Measurements from ENCODE around the gene KCNJ6. TPM values are rescaled to one million over a fixed set of nuclear protein-coding genes. Genes with fewer than 3 reads are reported as not detected.

Gene KCNJ6
- total and polyA plus RNA-seq, 2 donors from 2014 or later: 0.06 TPM; not detected in 1

GRCh38 chr21:37561941-37562919 is 354.0 kb downstream of the KCNJ6 start:
- H3K9me3 ChIP-seq (ENCODE audit: control insufficient read depth in 2 of 3, insufficient read depth in 1 of 3, low read length in 3 of 3): no peaks in the 10 kb centered on the region
- peaks cover 0 to 13% (median 0%) of the 10 kb centered on the region in 3 donors for H3K4me1 ChIP-seq (ENCODE audit: control insufficient read depth in 2 of 3, insufficient read depth in 2 of 3, low read depth in 1 of 3, low read length in 3 of 3)
- no peak for TF ChIP-seq CTCF (IDR thresholded peaks at IDR 0.05; ENCODE audit: borderline replicate concordance, extremely low read depth, insufficient read depth)
- H3K27me3 ChIP-seq (ENCODE audit: control insufficient read depth, insufficient read depth, low read length): no peaks in the 10 kb centered on the region
- H3K9ac ChIP-seq (ENCODE audit: low read length in 3 of 3): no peak overlapping the region
- no peak for DNase-seq
- no peaks in the 10 kb centered on the region for H3K36me3 ChIP-seq (ENCODE audit: control insufficient read depth in 2 of 3, insufficient read depth in 3 of 3, low read length in 3 of 3)
- H3K27ac ChIP-seq (ENCODE audit: low read depth in 2 of 2, low read length in 2 of 2): no peak overlapping the region
- no peak for FAIRE-seq
- intact Hi-C loops (cut with DNase I): no loop called here
- no peak overlapping the region for H3K4me3 ChIP-seq (ENCODE audit: low read length in 3 of 3)

- TF ChIP-seq CTCF (IDR thresholded peaks at IDR 0.05; ENCODE audit: borderline replicate concordance, extremely low read depth, insufficient read depth): no peak
- peaks cover 0 to 15% (median 0%) of the 10 kb centered on the region in 3 donors for H3K4me1 ChIP-seq (ENCODE audit: control insufficient read depth in 2 of 3, insufficient read depth in 2 of 3, low read depth in 1 of 3, low read length in 3 of 3)
- H3K4me3 ChIP-seq (ENCODE audit: low read length in 3 of 3): no peak overlapping the region
- H3K36me3 ChIP-seq (ENCODE audit: control insufficient read depth in 2 of 3, insufficient read depth in 3 of 3, low read length in 3 of 3): no peaks in the 10 kb centered on the region
- H3K9ac ChIP-seq (ENCODE audit: low read length in 3 of 3): no peak overlapping the region
- intact Hi-C loops (cut with DNase I): no loop called here
- FAIRE-seq: no peak
- no peaks in the 10 kb centered on the region for H3K9me3 ChIP-seq (ENCODE audit: control insufficient read depth in 2 of 3, insufficient read depth in 1 of 3, low read length in 3 of 3)
- no peaks in the 10 kb centered on the region for H3K27me3 ChIP-seq (ENCODE audit: control insufficient read depth, insufficient read depth, low read length)
- DNase-seq: no peak
- no peak overlapping the region for H3K27ac ChIP-seq (ENCODE audit: low read depth in 2 of 2, low read length in 2 of 2)
These were observed 354.8 kb downstream of the KCNJ6 start for GRCh38 chr21:37561506-37561905.

GRCh38 chr21:37560385-37560784 is 355.9 kb downstream of the KCNJ6 start:
- Histone ChIP-seq H3K27me3 (ENCODE audit: control insufficient read depth, insufficient read depth, low read length) (no peaks in the 10 kb centered on the region), H3K27ac (ENCODE audit: low read depth in 2 of 2, low read length in 2 of 2) (no peak overlapping the region), H3K36me3 (ENCODE audit: control insufficient read depth in 2 of 3, insufficient read depth in 3 of 3, low read length in 3 of 3) (no peaks in the 10 kb centered on the region), H3K9me3 (ENCODE audit: control insufficient read depth in 2 of 3, insufficient read depth in 1 of 3, low read length in 3 of 3) (no peaks in the 10 kb centered on the region), H3K4me1 (ENCODE audit: control insufficient read depth in 2 of 3, insufficient read depth in 2 of 3, low read depth in 1 of 3, low read length in 3 of 3) (peaks cover 0 to 15% (median 0%) of the 10 kb centered on the region in 3 donors), H3K4me3 (ENCODE audit: low read length in 3 of 3) (no peak overlapping the region), H3K9ac (ENCODE audit: low read length in 3 of 3) (no peak overlapping the region)
- FAIRE-seq (no peak), DNase-seq (no peak)
- intact Hi-C loops (cut with DNase I): no loop called here
- no peak for TF ChIP-seq CTCF (IDR thresholded peaks at IDR 0.05; ENCODE audit: borderline replicate concordance, extremely low read depth, insufficient read depth)

Measured in kidney (tissue), 14 donors.